ENCODE data around the gene KIF1A. TPM values are rescaled to one million over a fixed set of nuclear protein-coding genes. Genes with fewer than 3 reads are reported as not detected.

The KIF1A gene
- total and polyA plus RNA-seq, 2 of the 8 experiments (the other 6 are each of a cell fraction or from before 2014, with no cell fraction given), result 61.3 to 281 TPM

DNA sequence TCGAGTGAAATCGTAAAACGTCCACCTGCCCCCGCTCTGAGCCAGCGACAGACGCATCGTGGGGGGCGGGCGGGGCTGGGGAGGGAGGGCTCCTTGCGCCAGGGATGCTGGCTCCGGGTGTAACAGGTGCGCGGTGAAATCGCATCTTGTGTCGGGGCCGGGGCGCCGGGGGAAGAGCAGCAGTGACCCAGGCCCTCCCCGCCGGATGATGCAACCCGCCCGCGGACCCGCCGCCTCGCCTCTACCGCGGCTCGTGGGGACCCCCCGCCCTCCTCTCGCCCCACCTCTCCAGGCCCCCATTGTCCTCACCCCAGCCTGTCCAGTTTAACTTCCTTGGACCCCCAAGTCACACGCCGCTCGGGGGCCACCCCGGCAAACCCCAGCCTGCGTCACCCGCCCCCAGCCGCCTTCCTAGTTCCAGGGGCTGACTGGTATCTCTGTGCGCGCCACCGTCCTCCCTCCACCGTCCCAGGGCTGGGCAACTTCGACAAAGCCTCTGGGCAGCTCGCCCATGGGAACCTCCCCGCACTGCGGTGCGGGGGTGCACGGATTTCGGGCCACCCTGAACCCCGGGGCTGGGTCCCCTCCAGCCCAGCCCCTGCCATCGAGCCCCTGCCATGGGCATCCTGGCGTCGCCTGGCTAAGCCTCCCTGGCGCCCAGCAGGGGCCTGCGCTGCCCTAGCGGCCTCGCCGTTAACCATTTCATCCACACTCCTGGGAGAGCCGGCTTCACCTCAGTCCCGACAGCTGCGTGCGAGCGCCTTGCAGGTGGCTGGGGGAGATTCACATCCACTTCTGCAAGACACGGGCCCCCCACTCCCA lies 799 bp upstream of the KIF1A start:
- H3K9me3 ChIP-seq (ENCODE audit: insufficient read depth in 2 of 2, low read depth in 1 of 2, low read length in 1 of 2), result no peaks in the 10 kb centered on the region
- no peak overlapping the region for H2AK5ac ChIP-seq (ENCODE audit: low read depth, low read length)
- H3K18ac ChIP-seq (ENCODE audit: extremely low read depth, low read length), result peak overlapping the region; percentile 95
- H3K79me2 ChIP-seq (ENCODE audit: control insufficient read depth in 1 of 2, insufficient read depth in 2 of 2, low read length in 2 of 2), result peaks cover 26 to 30% of the 10 kb centered on the region in 2 experiments
- CTCF ChIA-PET (ENCODE audit: partially characterized antibody), result interaction anchor here (1.0 to 2.7 kb wide), 4 partner anchors 14 to 23 kb away, joined by 3 to 12 read pairs (median 4); no protein-coding TSS in a partner anchor
- H3K14ac ChIP-seq (ENCODE audit: insufficient read length), result no peak overlapping the region
- H3K23me2 ChIP-seq (ENCODE audit: low read depth, low read length), result peaks cover 9% of the 10 kb centered on the region; the same call in 1 of the 2 replicates
- H3K36me3 ChIP-seq (ENCODE audit: control insufficient read depth in 2 of 4, insufficient read depth in 4 of 4, low read length in 3 of 4), result peaks cover 0 to 7% (median 0%) of the 10 kb centered on the region in 4 experiments; a peak in 3 of 8 replicates
- DNase-seq (ENCODE audit: low read depth in 1 of 2, low spot score in 2 of 2) (peak in 1 of 2 experiments; percentile 85), FAIRE-seq (no peak)
- H3K9ac ChIP-seq (replicated peaks in 1 of 4; ENCODE audit: extremely low read depth in 1 of 4, low read depth in 3 of 4, low read length in 3 of 4), result peak overlapping the region; percentile 38 to 64 (median 56); a peak in 6 of 7 replicates
- H2BK120ac ChIP-seq (replicated peaks; ENCODE audit: low read depth, low read length), result no peak overlapping the region
- H3K79me1 ChIP-seq (ENCODE audit: low read depth, low read length), result 0 out of 2 replicates have a peak, but pooled peaks cover 7% of the 10 kb centered on the region
- H4K91ac ChIP-seq (replicated peaks; ENCODE audit: insufficient read length, low read length), result peak overlapping the region; percentile 63
- peak overlapping the region; percentile 58; the same call in 1 of the 2 replicates for H3K27ac ChIP-seq (ENCODE audit: low read depth, low read length)
- peak overlapping the region; percentile 57 for H4K5ac ChIP-seq (ENCODE audit: insufficient read length, low read depth, low read length)
- H3K27me3 ChIP-seq (replicated peaks in 1 of 4; ENCODE audit: control insufficient read depth in 3 of 4, extremely low read depth in 1 of 4, insufficient read depth in 3 of 4, low read length in 3 of 4), result peaks cover 0 to 4% (median 0%) of the 10 kb centered on the region in 4 experiments; a peak in 2 of 7 replicates
- peak overlapping the region; percentile 71; the same call in 1 of the 2 replicates for H2BK5ac ChIP-seq (ENCODE audit: low read depth, low read length)
- peak overlapping the region; percentile 56 for H3K56ac ChIP-seq (replicated peaks; ENCODE audit: insufficient read length, low read depth, low read length)
- H3K4me2 ChIP-seq (ENCODE audit: insufficient read depth in 1 of 2, low read depth in 2 of 2, low read length in 2 of 2), result peak overlapping the region; percentile 54 to 99
- H3K4me3 ChIP-seq (ENCODE audit: extremely low read depth in 1 of 4, insufficient read depth in 2 of 4, low read depth in 3 of 4, low read length in 4 of 4), result peak overlapping the region; percentile 55 to 100 (median 75)
- 0% methylated on average over 23 of the region's 64 CpGs; no CpG with 5 or more reads in 1 of the 2 experiments for WGBS, 2 experiments (ENCODE audit: extremely low coverage in 1 of 2, insufficient coverage in 1 of 2, insufficient read length in 1 of 2, insufficient replicate concordance in 2 of 2, low coverage in 1 of 2, low lambda C conversion rate in 2 of 2, missing lambda C conversion rate in 1 of 2)
- peaks cover 0 to 19% (median 15%) of the 10 kb centered on the region in 4 experiments; a peak in 6 of 7 replicates for H3K4me1 ChIP-seq (replicated peaks in 1 of 4; ENCODE audit: control insufficient read depth in 3 of 4, insufficient read depth in 4 of 4, low read length in 3 of 4)
- no peak overlapping the region for H3K4ac ChIP-seq (replicated peaks; ENCODE audit: insufficient read length, low read depth, low read length)
- POLR2A ChIA-PET (ENCODE audit: partially characterized antibody), result interaction anchor here (0.8 to 4.3 kb wide), 24 partner anchors 8 to 252 kb away, joined by 3 to 52 read pairs (median 4); partner anchors contain the start of gene RNPEPL1
- no peak overlapping the region for H3K23ac ChIP-seq (ENCODE audit: insufficient read length)
- no peak overlapping the region for H2AFZ ChIP-seq (ENCODE audit: low read length)
- H4K8ac ChIP-seq (ENCODE audit: extremely low read depth, insufficient read depth, low read length), result peak overlapping the region; percentile 98
- peaks cover 13 to 19% of the 10 kb centered on the region in 2 experiments for H4K20me1 ChIP-seq (replicated peaks in 1 of 2; ENCODE audit: control insufficient read depth in 1 of 2, insufficient read depth in 2 of 2, low read length in 2 of 2)
- no peak overlapping the region for H2BK20ac ChIP-seq (ENCODE audit: low read length)
- H2BK12ac ChIP-seq (ENCODE audit: low read depth, low read length), result no peak overlapping the region
- H2BK15ac ChIP-seq (ENCODE audit: low read length), result no peak overlapping the region
- TF ChIP-seq KDM5A (IDR thresholded peaks at IDR 0.05; ENCODE audit: low read length) (no peak), GABPA (IDR thresholded peaks at IDR 0.05; ENCODE audit: borderline replicate concordance, insufficient read depth, low read length) (no peak), SP2 (IDR thresholded peaks at IDR 0.05; ENCODE audit: low read length) (no peak), CBX5 (IDR thresholded peaks at IDR 0.05; ENCODE audit: low read depth, low read length) (no peak), SP4 (IDR thresholded peaks at IDR 0.05; ENCODE audit: low read length) (no peak), RNF2 (IDR thresholded peaks at IDR 0.05; ENCODE audit: borderline replicate concordance, low read depth, low read length, missing control alignments, poor library complexity, severe bottlenecking) (no peak), CREB1 (IDR thresholded peaks at IDR 0.05) (no peak), YY1 (IDR thresholded peaks at IDR 0.05; ENCODE audit: low read depth, low read length) (peak; percentile 17; the same call in 1 of the 2 replicates), BACH1 (IDR thresholded peaks at IDR 0.05; ENCODE audit: low read length) (no peak), RBBP5 (IDR thresholded peaks at IDR 0.05; ENCODE audit: borderline replicate concordance, low read depth, low read length) (peak; percentile 23; the same call in 1 of the 2 replicates), ASH2L (IDR thresholded peaks at IDR 0.05; ENCODE audit: low read length) (no peak), TAF1 (IDR thresholded peaks at IDR 0.05; ENCODE audit: low read depth, low read length) (peak; percentile 34; the same call in 1 of the 2 replicates)
